Activated CD4-positive, alpha-beta memory T cell treated with anti-CD3 and anti-CD28 coated beads, Interleukin-2, amount 10 ng/mL, durations not matched to agents 7 days and 5 days (primary cell): ENCODE data around the gene LASP1. TPM values are rescaled to one million over a fixed set of nuclear protein-coding genes. Genes with fewer than 3 reads are reported as not detected.
A peak's percentile ranks its signal among the peaks of the same experiment; 100 is the strongest.

ENCODE experiments used
- CTCF ChIA-PET: fragments of 350-600 bp; sonication (Branson Sonifier 250); formaldehyde crosslinking; loops from one replicate; lab custom pipeline; 2021; ENCODE audit warnings: antibody characterized with exemption, inconsistent platforms; lab: Charles Lee
- POLR2A ChIA-PET: fragments of 350-600 bp; sonication (Branson Sonifier 250); formaldehyde crosslinking; loops from one replicate; lab custom pipeline; 2021; ENCODE audit warnings: antibody characterized with exemption; lab: Charles Lee
- DNase-seq: peaks from one replicate; pipeline ENCODE4 v3.0.0-alpha.2; 2020
- H3K27ac Mint-ChIP-seq: one replicate; pipeline ENCODE4 v1.8.0; 2021; ENCODE audit warnings: mild to moderate bottlenecking, mixed read lengths
- H3K27me3 Mint-ChIP-seq: one replicate; pipeline ENCODE4 v1.8.0; 2021; ENCODE audit warnings: mixed read lengths
- H3K36me3 Mint-ChIP-seq: one replicate; pipeline ENCODE4 v1.8.0; 2021; ENCODE audit warnings: low read depth, mixed read lengths
- H3K4me1 Mint-ChIP-seq: one replicate; pipeline ENCODE4 v1.8.0; 2021; ENCODE audit warnings: mixed read lengths
- H3K4me3 Mint-ChIP-seq: one replicate; pipeline ENCODE4 v1.8.0; 2021; ENCODE audit warnings: mild to moderate bottlenecking, mixed read lengths
- H3K9me3 Mint-ChIP-seq: one replicate; pipeline ENCODE4 v1.8.0; 2021; ENCODE audit warnings: mixed read lengths
- total RNA-seq, 2 experiments: library from RNA; stranded (reverse); gene quantifications; one replicate each; pipeline ENCODE4 v1.2.3, GENCODE V29; 2021

The LASP1 gene
- total RNA-seq, 2 experiments from 2014 or later: 193 to 196 TPM

GRCh38 chr17:38871247-38872015, 1.6 kb downstream of the LASP1 start:
- no peaks in the 10 kb centered on the region for H3K9me3 Mint-ChIP-seq
- POLR2A ChIA-PET: interaction anchor here (0.7 to 8.5 kb wide), 22 partner anchors 10 to 591 kb away, joined by 3 to 201 read pairs (median 6); partner anchors contain the start of genes CWC25, LASP1NB, MLLT6 and PIP4K2B
- H3K36me3 Mint-ChIP-seq: peaks cover 21% of the 10 kb centered on the region
- DNase-seq: peak; percentile 84
- peak overlapping the region; percentile 90 for H3K27ac Mint-ChIP-seq
- H3K27me3 Mint-ChIP-seq: no peaks in the 10 kb centered on the region
- H3K4me3 Mint-ChIP-seq: peak overlapping the region; percentile 98
- peaks cover 64% of the 10 kb centered on the region for H3K4me1 Mint-ChIP-seq
- CTCF ChIA-PET: interaction anchor here (0.6 to 5.6 kb wide), 14 partner anchors 12 to 300 kb away, joined by 3 to 56 read pairs (median 4); partner anchors contain the start of gene RPL23

DNA sequence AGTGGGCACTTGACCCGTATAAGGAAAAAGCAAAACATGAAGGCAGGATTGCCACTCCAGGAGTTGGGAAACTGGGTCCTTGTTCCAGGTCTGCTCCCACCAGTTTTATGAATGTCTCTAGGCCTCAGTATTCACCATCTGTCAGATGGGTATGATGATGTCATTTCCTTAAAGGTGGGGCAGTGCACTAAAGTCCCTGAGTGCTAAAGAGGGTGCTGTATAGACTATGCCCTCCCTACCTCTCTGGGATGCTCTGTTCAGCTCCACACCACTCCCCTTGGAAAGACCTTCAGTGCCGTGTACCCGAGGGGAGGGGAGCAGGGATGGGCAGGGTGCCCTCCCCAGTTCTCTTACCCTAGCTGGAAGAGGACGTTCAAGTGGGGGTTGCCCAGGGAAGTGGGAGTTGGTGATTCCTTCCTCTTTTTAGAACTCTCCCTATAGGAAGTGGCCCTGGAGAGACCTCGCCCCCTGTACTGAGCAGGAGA, 2.2 kb downstream of the LASP1 start:
- Mint-ChIP-seq H3K4me1 (peaks cover 70% of the 10 kb centered on the region), H3K4me3 (peak overlapping the region; percentile 98), H3K9me3 (no peaks in the 10 kb centered on the region), H3K27me3 (no peaks in the 10 kb centered on the region), H3K36me3 (peaks cover 27% of the 10 kb centered on the region), H3K27ac (peak overlapping the region; percentile 90)
- DNase-seq: no peak
- ChIA-PET POLR2A (interaction anchor here (0.7 to 8.5 kb wide), 13 partner anchors 10 to 590 kb away, joined by 3 to 201 read pairs (median 9); partner anchors contain the start of genes LASP1NB, MLLT6, PIP4K2B and RPL19), CTCF (interaction anchor here (0.6 to 5.6 kb wide), 6 partner anchors 12 to 282 kb away, joined by 4 to 56 read pairs (median 8); partner anchors contain the start of gene RPL23)

DNA sequence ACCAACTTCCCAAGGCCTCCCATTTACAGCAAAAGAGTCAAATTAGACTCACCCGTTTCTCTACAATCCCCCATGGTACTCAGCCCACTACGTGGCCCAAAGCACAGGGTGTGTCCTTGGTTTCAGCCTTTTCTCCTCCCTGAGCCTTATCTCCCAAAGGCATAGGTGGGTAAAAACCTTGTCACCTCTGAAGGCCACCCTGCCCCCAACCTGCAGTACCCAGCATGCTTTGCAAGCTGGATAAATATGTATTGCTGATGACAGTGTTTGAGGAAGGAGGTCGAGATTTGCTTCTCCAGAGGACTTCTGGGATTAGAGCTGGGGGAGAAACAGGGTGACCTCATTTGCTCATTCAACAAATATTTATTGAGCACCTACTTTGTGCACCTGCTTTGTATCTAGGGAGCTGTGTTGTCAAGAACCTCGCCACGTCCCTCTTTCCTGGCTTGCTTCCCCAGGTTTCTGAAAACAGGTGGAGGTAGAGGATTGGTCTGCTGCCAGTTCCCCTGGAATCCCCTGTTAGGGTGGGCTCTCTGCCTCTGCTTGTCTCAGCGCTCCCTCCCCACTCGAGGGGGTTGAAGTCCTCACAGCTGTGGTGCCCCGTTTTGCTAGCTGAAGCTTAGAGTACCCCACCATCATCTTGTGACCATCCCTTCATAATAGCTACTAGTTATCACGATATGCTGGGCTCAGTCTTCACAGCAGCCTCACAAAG, 3.0 kb downstream of the LASP1 start:
- Mint-ChIP-seq H3K36me3 (peaks cover 26% of the 10 kb centered on the region), H3K4me3 (peak overlapping the region; percentile 98), H3K27ac (peak overlapping the region; percentile 90), H3K27me3 (no peaks in the 10 kb centered on the region), H3K4me1 (peaks cover 72% of the 10 kb centered on the region), H3K9me3 (no peaks in the 10 kb centered on the region)
- no peak for DNase-seq
- ChIA-PET POLR2A (interaction anchor here (1.0 to 8.5 kb wide), 6 partner anchors 9 to 52 kb away, joined by 4 to 201 read pairs (median 30); partner anchors contain the start of genes LASP1NB and RPL23), CTCF (interaction anchor here (0.8 to 2.5 kb wide), 3 partner anchors 21 to 281 kb away, joined by 3 to 14 read pairs (median 12); no protein-coding TSS in a partner anchor)

GRCh38 chr17:38873640-38874380, 4.0 kb downstream of the LASP1 start:
- Mint-ChIP-seq H3K4me1 (peaks cover 72% of the 10 kb centered on the region), H3K27ac (peak overlapping the region; percentile 26), H3K36me3 (peaks cover 36% of the 10 kb centered on the region), H3K4me3 (no peak overlapping the region), H3K27me3 (no peaks in the 10 kb centered on the region), H3K9me3 (no peaks in the 10 kb centered on the region)
- ChIA-PET POLR2A (interaction anchor here (5.1 to 8.5 kb wide), 3 partner anchors 8 to 27 kb away, joined by 39 to 201 read pairs (median 144); partner anchors contain the start of gene RPL23), CTCF (interaction anchor here (0.8 kb wide), 1 partner anchor 20 kb away, joined by 3 read pairs; no protein-coding TSS in a partner anchor)
- DNase-seq: no peak

GRCh38 chr17:38874505-38875400, 4.9 kb downstream of the LASP1 start:
- Mint-ChIP-seq H3K9me3 (no peaks in the 10 kb centered on the region), H3K4me3 (no peak overlapping the region), H3K36me3 (peaks cover 41% of the 10 kb centered on the region), H3K27ac (peak overlapping the region; percentile 38), H3K4me1 (peaks cover 75% of the 10 kb centered on the region), H3K27me3 (no peaks in the 10 kb centered on the region)
- no peak for DNase-seq
- CTCF ChIA-PET: no interaction called here
- POLR2A ChIA-PET: interaction anchor here (1.0 to 8.5 kb wide), 4 partner anchors 21 to 26 kb away, joined by 3 to 201 read pairs (median 74); partner anchors contain the start of gene RPL23

DNA sequence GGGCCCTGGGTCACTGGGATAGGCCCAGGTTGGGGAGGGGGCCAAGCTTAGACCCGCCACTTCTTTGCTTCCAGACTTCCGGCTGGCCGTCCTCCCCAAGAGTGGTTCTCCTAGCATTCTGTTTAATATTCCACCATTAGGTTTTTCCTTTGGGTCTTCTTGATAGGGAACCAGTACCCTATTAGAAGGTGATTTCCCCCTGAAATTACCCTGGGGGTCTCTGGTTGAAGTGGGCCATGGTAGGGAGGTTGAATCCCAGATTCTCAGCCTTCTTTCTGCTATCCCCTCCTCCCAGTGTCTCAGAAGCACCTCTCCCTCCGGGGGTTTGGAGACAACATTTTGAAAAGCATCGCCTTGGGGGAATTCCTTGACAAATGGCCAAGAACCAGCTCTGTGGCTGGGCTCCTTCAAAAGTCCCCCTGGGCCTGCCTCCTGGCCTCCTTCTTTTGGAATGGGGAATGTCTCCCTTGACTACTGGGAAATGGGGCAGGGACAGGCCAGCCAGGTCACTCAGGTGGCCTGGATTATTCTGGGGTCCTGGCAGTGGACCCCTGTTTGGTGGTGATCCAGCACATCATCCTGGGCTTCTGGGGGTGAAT, 5.7 kb downstream of the LASP1 start:
- Mint-ChIP-seq H3K4me1 (peaks cover 83% of the 10 kb centered on the region), H3K27ac (peak overlapping the region; percentile 38), H3K36me3 (peaks cover 47% of the 10 kb centered on the region)

GRCh38 chr17:38877130-38877851, 7.4 kb downstream of the LASP1 start:
- Mint-ChIP-seq H3K4me1 (peaks cover 89% of the 10 kb centered on the region), H3K27me3 (no peaks in the 10 kb centered on the region), H3K9me3 (no peaks in the 10 kb centered on the region), H3K36me3 (peaks cover 52% of the 10 kb centered on the region), H3K27ac (peak overlapping the region; percentile 70), H3K4me3 (peak overlapping the region; percentile 24)
- DNase-seq: peak; percentile 41
- CTCF ChIA-PET: no interaction called here
- POLR2A ChIA-PET: interaction anchor here (0.8 to 1.6 kb wide), 4 partner anchors 8 to 24 kb away, joined by 3 to 11 read pairs (median 4); no protein-coding TSS in a partner anchor

More for the DNA sequence above, 5.7 kb downstream of the LASP1 start:
- H3K9me3 Mint-ChIP-seq: no peaks in the 10 kb centered on the region
- CTCF ChIA-PET: interaction anchor here (0.5 kb wide), 1 partner anchor 65 kb away, joined by 3 read pairs; no protein-coding TSS in a partner anchor
- DNase-seq: no peak
- POLR2A ChIA-PET: interaction anchor here (1.0 to 1.2 kb wide), 2 partner anchors 22 to 23 kb away, joined by 3 to 4 read pairs; partner anchors contain the start of gene RPL23
- no peaks in the 10 kb centered on the region for H3K27me3 Mint-ChIP-seq
- H3K4me3 Mint-ChIP-seq: no peak overlapping the region

DNA sequence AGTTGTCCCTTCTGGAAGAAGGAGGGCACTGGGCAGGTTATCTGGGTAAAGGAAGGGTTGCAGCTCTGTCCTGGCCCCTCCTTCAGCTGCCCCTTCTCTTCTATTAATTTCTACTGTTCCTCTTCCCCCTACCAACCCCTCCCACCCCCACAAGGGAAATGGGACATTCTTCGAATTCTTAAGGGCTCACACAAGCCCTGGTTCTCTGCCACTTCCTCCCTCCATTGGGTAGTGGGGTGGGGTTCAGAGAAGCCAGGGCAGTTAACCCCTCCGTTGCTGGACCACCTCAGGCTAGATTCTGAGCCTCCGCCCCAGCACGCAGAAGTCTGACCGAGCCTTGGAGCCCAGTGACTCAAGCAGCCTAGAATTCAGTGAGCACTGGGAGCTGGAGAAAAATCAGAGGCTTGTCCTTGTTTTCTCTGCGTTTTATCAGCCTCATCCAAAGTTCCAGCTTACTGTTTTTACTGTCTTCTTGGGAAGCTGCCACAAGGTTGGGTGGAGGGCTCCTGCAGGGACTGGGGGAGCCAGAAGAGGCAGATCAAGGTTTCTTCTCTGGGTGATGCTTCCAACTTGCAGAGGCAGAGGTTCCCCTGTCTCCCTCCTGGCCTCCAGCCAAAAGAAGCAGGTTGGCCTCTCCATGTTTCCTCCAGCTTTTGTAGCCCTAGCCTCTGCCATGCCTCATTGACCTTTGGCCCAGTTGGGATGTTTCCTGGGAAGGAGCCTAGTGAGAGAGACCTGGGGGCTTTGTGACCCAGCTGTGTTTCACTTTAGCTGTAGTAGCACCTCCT, 10.2 kb downstream of the LASP1 start:
- Mint-ChIP-seq H3K27ac (peak overlapping the region; percentile 28), H3K4me3 (no peak overlapping the region), H3K9me3 (no peaks in the 10 kb centered on the region), H3K27me3 (no peaks in the 10 kb centered on the region), H3K4me1 (peaks cover 85% of the 10 kb centered on the region), H3K36me3 (peaks cover 65% of the 10 kb centered on the region)
- DNase-seq: no peak
- ChIA-PET POLR2A (interaction anchor here (0.7 to 5.1 kb wide), 6 partner anchors 9 to 321 kb away, joined by 3 to 39 read pairs (median 4); partner anchors contain the start of genes LASP1 and RPL23), CTCF (interaction anchor here (1.4 to 2.3 kb wide), 2 partner anchors 44 to 103 kb away, joined by 3 to 7 read pairs; no protein-coding TSS in a partner anchor)

GRCh38 chr17:38881600-38882191, 11.8 kb downstream of the LASP1 start:
- CTCF ChIA-PET: interaction anchor here (1.3 to 2.3 kb wide), 2 partner anchors 43 to 101 kb away, joined by 4 to 7 read pairs; no protein-coding TSS in a partner anchor
- Mint-ChIP-seq H3K9me3 (no peaks in the 10 kb centered on the region), H3K4me3 (no peak overlapping the region), H3K27me3 (no peaks in the 10 kb centered on the region), H3K27ac (peak overlapping the region; percentile 71), H3K4me1 (peaks cover 88% of the 10 kb centered on the region), H3K36me3 (peaks cover 76% of the 10 kb centered on the region)
- DNase-seq: peak; percentile 31
- POLR2A ChIA-PET: interaction anchor here (0.7 to 5.1 kb wide), 6 partner anchors 10 to 318 kb away, joined by 3 to 39 read pairs (median 5); partner anchors contain the start of genes LASP1, RPL19 and RPL23
